NB4 (cell line): ENCODE results near the gene ZNF827.

Experiments used
- DNase-seq: peaks from one replicate; pipeline ENCODE4 v3.0.0; 2010; ENCODE audit warnings: low read depth
- H3K4me3 ChIP-seq: one replicate; pipeline ENCODE4 v1.5.1; 2011; ENCODE audit warnings: mild to moderate bottlenecking, low read depth, low read length, moderate library complexity
- MYC ChIP-seq: IDR thresholded peaks from 2 replicates; pipeline ENCODE4 v1.6.1; 2011; ENCODE audit warnings: low read depth, low read length
- POLR2A ChIP-seq: IDR thresholded peaks from 2 replicates; pipeline ENCODE4 v1.6.1; 2011; ENCODE audit warnings: mild to moderate bottlenecking; ENCODE audit not compliant: insufficient read length; ENCODE audit errors: extremely low read depth
- TF ChIP-seq, protein P1 (sequence below): IDR thresholded peaks from 2 replicates; pipeline ENCODE4 v1.6.1; 2011; ENCODE audit warnings: low read depth, low read length
- TF ChIP-seq, protein P2 (sequence below): IDR thresholded peaks from one replicate; pipeline ENCODE4 v1.5.1; 2012; ENCODE audit warnings: low read depth, low read length

ZNF827 gene

DNA sequence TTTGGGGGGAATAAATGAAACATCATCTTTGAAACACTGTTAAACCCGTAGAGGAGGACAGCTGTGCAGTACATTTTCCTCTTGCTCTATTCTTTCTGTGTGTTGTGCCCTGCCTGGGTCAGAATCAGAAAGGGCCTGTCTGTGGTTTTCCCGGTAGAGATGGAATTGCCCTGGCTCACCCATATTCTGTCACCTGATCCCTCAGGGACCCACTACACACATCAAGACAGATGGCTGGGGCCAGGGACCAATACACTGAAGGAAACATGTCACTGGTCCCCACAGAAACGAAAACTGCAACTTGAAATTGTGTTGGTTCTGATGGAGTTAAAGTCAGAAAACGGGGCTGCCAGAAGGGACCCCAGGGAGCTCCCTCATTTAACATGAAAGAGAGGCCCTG lies 114.9 kb downstream of the ZNF827 start:
- TF ChIP-seq, protein P1, sequence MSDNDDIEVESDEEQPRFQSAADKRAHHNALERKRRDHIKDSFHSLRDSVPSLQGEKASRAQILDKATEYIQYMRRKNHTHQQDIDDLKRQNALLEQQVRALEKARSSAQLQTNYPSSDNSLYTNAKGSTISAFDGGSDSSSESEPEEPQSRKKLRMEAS, result no peak
- TF ChIP-seq MYC (no peak), POLR2A (no peak)
- TF ChIP-seq, protein P2, sequence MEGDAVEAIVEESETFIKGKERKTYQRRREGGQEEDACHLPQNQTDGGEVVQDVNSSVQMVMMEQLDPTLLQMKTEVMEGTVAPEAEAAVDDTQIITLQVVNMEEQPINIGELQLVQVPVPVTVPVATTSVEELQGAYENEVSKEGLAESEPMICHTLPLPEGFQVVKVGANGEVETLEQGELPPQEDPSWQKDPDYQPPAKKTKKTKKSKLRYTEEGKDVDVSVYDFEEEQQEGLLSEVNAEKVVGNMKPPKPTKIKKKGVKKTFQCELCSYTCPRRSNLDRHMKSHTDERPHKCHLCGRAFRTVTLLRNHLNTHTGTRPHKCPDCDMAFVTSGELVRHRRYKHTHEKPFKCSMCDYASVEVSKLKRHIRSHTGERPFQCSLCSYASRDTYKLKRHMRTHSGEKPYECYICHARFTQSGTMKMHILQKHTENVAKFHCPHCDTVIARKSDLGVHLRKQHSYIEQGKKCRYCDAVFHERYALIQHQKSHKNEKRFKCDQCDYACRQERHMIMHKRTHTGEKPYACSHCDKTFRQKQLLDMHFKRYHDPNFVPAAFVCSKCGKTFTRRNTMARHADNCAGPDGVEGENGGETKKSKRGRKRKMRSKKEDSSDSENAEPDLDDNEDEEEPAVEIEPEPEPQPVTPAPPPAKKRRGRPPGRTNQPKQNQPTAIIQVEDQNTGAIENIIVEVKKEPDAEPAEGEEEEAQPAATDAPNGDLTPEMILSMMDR, result no peak

DNA sequence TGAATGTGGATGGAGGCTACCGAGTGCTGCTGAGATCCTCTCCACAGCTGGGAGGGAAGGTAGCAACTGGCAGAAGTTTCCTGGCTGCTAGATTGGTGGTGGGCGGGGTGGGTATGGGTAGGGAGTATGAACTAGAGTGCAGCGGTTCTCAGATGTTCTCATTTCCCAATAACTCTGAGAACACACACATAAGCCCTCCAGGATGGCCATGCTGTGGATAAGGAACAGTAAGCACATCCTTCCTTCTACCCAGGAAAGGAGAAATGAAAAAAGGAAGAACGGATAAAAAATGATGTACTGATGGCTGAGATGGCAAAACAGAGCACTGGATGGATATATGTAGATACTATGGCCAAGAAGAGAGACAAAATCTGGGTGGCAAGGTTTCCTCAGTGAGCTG lies 116.0 kb downstream of the ZNF827 start:
- no peak for TF ChIP-seq MYC
- TF ChIP-seq, protein P1, result no peak
- TF ChIP-seq, protein P2, result no peak
- TF ChIP-seq POLR2A, result no peak
- no peak overlapping the region for H3K4me3 ChIP-seq
- no peak for DNase-seq

More for the DNA sequence above, 114.9 kb downstream of the ZNF827 start:
- H3K4me3 ChIP-seq, result no peak overlapping the region
- no peak for DNase-seq

DNA sequence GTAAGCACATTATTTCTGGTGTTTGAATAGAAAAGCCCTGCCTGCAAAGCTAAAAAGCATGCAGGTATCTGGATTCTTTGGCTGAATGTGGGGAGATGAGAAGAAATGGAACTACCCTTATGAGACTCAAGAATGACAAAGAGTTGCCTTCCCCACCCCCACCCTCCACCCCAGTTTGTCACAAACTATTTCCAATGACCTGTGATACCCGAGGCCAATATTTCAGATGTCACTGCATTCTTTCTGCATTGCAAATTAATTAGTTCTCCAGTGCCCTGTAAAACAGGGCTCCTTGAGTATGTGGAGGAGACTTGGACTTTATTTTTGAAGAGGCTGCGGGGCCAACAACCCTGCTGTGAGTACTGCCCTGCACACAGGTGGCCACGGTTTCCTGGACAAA lies 116.4 kb downstream of the ZNF827 start:
- no peak overlapping the region for H3K4me3 ChIP-seq
- TF ChIP-seq, protein P1, result no peak
- TF ChIP-seq MYC (no peak), POLR2A (no peak)
- TF ChIP-seq, protein P2, result no peak
- DNase-seq, result no peak

DNA sequence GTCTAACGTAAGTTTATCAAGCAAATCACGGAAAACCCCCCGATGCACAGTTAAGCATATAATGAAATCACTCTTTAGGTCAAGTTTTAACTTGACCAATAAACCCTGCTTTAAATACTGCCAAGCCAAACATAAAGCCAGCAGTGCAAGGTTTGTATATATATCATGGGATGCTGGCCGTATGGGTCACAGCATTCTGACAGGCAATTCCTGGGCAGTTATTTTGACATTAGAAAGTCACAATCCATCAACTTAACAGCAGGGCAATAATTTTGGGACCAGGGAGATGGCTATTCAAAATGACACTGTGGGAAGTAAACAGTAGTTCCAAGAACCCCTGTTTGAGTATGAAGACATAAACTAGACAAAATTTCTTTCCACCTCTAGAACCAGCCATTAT lies 116.9 kb downstream of the ZNF827 start:
- TF ChIP-seq MYC (no peak), POLR2A (no peak)
- TF ChIP-seq, protein P2, result no peak
- H3K4me3 ChIP-seq, result no peak overlapping the region
- no peak for DNase-seq

DNA sequence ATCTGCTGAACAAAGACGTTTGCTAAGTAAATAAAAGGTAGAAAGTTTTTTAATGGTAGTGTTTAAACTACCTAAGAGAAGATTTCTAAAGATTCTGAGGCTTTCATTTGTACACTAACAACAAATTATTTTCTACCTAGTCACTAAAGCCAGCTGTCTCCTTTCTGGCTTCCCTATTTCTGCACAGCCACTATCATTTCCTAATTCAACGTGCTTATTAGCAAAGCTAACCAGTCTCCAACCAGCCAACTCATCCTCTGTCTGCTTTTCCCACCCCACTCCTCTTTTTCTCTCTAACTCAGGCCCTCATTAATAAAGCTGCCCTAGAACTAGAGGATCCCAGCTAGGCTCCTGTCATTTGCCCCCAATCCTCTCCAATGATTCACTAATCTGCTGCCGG lies 118.2 kb downstream of the ZNF827 start:
- no peak overlapping the region for H3K4me3 ChIP-seq
- no peak for DNase-seq

DNA sequence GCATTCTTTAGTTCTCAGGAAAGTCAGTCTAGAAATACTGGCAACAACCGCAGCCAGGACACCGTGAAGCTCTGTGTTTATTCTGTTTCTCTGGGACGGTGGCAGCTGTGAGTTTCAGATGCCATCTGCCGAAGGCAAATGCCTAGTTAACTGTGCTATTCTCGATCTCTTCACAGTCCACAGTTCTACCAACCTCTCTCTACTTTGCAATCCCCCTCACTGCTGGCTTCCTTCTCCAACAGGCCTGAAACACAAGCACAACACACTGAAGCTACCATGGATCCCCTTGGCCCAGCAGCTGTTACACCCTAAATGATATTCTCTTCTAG lies 118.8 kb downstream of the ZNF827 start:
- TF ChIP-seq, protein P2, result no peak
- TF ChIP-seq, protein P1, result no peak
- TF ChIP-seq POLR2A (no peak), MYC (no peak)
- H3K4me3 ChIP-seq, result no peak overlapping the region
- no peak for DNase-seq

More for the DNA sequence above, 118.2 kb downstream of the ZNF827 start:
- TF ChIP-seq MYC, result no peak
- TF ChIP-seq, protein P1, result no peak
- TF ChIP-seq, protein P2, result no peak
- TF ChIP-seq POLR2A, result no peak
